ENCODE results near the gene C1QTNF9B.

C1QTNF9B gene

GRCh38 chr13:23919006-23919405, 21.7 kb upstream of the C1QTNF9B start:
- Histone ChIP-seq H3K4me1 (ENCODE audit: insufficient read depth, low read length) (no peaks in the 10 kb centered on the region), H3K36me3 (ENCODE audit: insufficient read depth, low read length) (no peaks in the 10 kb centered on the region), H3K9me3 (ENCODE audit: insufficient read depth, low read length, severe bottlenecking) (no peaks in the 10 kb centered on the region), H3K79me2 (ENCODE audit: insufficient read depth, low read length) (no peaks in the 10 kb centered on the region), H3K4me2 (ENCODE audit: insufficient read depth, low read length) (no peak overlapping the region), H3K27ac (ENCODE audit: low read length) (no peak overlapping the region), H3K9ac (ENCODE audit: low read depth, low read length) (no peak overlapping the region), H3K27me3 (ENCODE audit: insufficient read depth, low read length, poor library complexity) (peaks cover 15% of the 10 kb centered on the region), H2AFZ (ENCODE audit: low read depth, low read length) (no peak overlapping the region), H3K4me3 (ENCODE audit: low read depth in 1 of 2, low read length in 2 of 2) (no peak overlapping the region), H4K20me1 (ENCODE audit: insufficient read depth, low read length) (no peaks in the 10 kb centered on the region)
- ATAC-seq (ENCODE audit: insufficient read depth, low read depth) (no peak), DNase-seq (no peak)
- TF ChIP-seq EZH2 (IDR thresholded peaks at IDR 0.05; ENCODE audit: borderline replicate concordance, low read depth, low read length, severe bottlenecking) (no peak), CTCF (IDR thresholded peaks at IDR 0.05; ENCODE audit: borderline replicate concordance, extremely low read depth, low read length, poor library complexity, severe bottlenecking) (no peak)

GRCh38 chr13:23918208-23918607, 20.9 kb upstream of the C1QTNF9B start:
- Histone ChIP-seq H3K4me3 (ENCODE audit: low read depth in 1 of 2, low read length in 2 of 2) (no peak overlapping the region), H3K27ac (ENCODE audit: low read length) (no peak overlapping the region), H3K79me2 (ENCODE audit: insufficient read depth, low read length) (no peaks in the 10 kb centered on the region), H3K36me3 (ENCODE audit: insufficient read depth, low read length) (no peaks in the 10 kb centered on the region), H4K20me1 (ENCODE audit: insufficient read depth, low read length) (no peaks in the 10 kb centered on the region), H3K4me1 (ENCODE audit: insufficient read depth, low read length) (no peaks in the 10 kb centered on the region), H3K4me2 (ENCODE audit: insufficient read depth, low read length) (no peak overlapping the region), H3K27me3 (ENCODE audit: insufficient read depth, low read length, poor library complexity) (peaks cover 15% of the 10 kb centered on the region), H3K9ac (ENCODE audit: low read depth, low read length) (no peak overlapping the region), H3K9me3 (ENCODE audit: insufficient read depth, low read length, severe bottlenecking) (no peaks in the 10 kb centered on the region), H2AFZ (ENCODE audit: low read depth, low read length) (no peak overlapping the region)
- TF ChIP-seq CTCF (IDR thresholded peaks at IDR 0.05; ENCODE audit: borderline replicate concordance, extremely low read depth, low read length, poor library complexity, severe bottlenecking), result no peak
- no peak for TF ChIP-seq EZH2 (IDR thresholded peaks at IDR 0.05; ENCODE audit: borderline replicate concordance, low read depth, low read length, severe bottlenecking)
- ATAC-seq (ENCODE audit: insufficient read depth, low read depth) (no peak), DNase-seq (no peak)

- Histone ChIP-seq H3K4me2 (ENCODE audit: insufficient read depth, low read length) (no peak overlapping the region), H3K27ac (ENCODE audit: low read length) (no peak overlapping the region), H3K4me1 (ENCODE audit: insufficient read depth, low read length) (no peaks in the 10 kb centered on the region), H4K20me1 (ENCODE audit: insufficient read depth, low read length) (no peaks in the 10 kb centered on the region), H3K27me3 (ENCODE audit: insufficient read depth, low read length, poor library complexity) (peaks cover 20% of the 10 kb centered on the region), H3K9ac (ENCODE audit: low read depth, low read length) (no peak overlapping the region), H3K36me3 (ENCODE audit: insufficient read depth, low read length) (no peaks in the 10 kb centered on the region), H3K79me2 (ENCODE audit: insufficient read depth, low read length) (no peaks in the 10 kb centered on the region), H3K4me3 (ENCODE audit: low read depth in 1 of 2, low read length in 2 of 2) (no peak overlapping the region), H2AFZ (ENCODE audit: low read depth, low read length) (no peak overlapping the region), H3K9me3 (ENCODE audit: insufficient read depth, low read length, severe bottlenecking) (no peaks in the 10 kb centered on the region)
- TF ChIP-seq EZH2 (IDR thresholded peaks at IDR 0.05; ENCODE audit: borderline replicate concordance, low read depth, low read length, severe bottlenecking) (no peak), CTCF (IDR thresholded peaks at IDR 0.05; ENCODE audit: borderline replicate concordance, extremely low read depth, low read length, poor library complexity, severe bottlenecking) (no peak)
- no peak for ATAC-seq (ENCODE audit: insufficient read depth, low read depth)
- DNase-seq, result no peak
Observed at GRCh38 chr13:23915308-23915707, 18.0 kb upstream of the C1QTNF9B start.

DNA sequence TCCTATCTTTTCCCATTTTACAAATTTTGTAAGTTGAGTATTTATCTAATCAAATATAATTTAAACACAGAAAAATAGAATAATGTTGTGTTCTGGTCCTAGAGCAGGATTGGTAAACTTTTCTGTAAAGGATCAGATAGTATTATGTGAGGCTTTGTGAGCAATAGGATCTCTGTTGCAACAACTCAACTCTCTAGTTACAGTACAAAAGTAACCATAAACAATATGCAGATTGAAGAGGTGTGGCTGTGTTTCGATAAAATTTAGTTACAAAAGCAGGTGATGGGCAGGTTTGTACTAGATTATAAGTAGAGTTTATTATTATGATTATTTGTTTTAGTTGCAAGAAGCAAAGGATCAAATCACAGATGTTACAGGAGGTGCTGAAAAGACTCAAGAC, 15.2 kb upstream of the C1QTNF9B start:
- no peak overlapping the region for H3K4me2 ChIP-seq (ENCODE audit: insufficient read depth, low read length)
- no peaks in the 10 kb centered on the region for H3K4me1 ChIP-seq (ENCODE audit: insufficient read depth, low read length)
- no peaks in the 10 kb centered on the region for H3K36me3 ChIP-seq (ENCODE audit: insufficient read depth, low read length)
- no peaks in the 10 kb centered on the region for H3K9me3 ChIP-seq (ENCODE audit: insufficient read depth, low read length, severe bottlenecking)
- H3K27ac ChIP-seq (ENCODE audit: low read length), result no peak overlapping the region
- DNase-seq (no peak), ATAC-seq (ENCODE audit: insufficient read depth, low read depth) (no peak)
- no peak overlapping the region for H3K9ac ChIP-seq (ENCODE audit: low read depth, low read length)
- H4K20me1 ChIP-seq (ENCODE audit: insufficient read depth, low read length), result no peaks in the 10 kb centered on the region
- H3K27me3 ChIP-seq (ENCODE audit: insufficient read depth, low read length, poor library complexity), result peaks cover 13% of the 10 kb centered on the region
- H3K79me2 ChIP-seq (ENCODE audit: insufficient read depth, low read length), result no peaks in the 10 kb centered on the region
- H3K4me3 ChIP-seq (ENCODE audit: low read depth in 1 of 2, low read length in 2 of 2), result no peak overlapping the region
- no peak for TF ChIP-seq CTCF (IDR thresholded peaks at IDR 0.05; ENCODE audit: borderline replicate concordance, extremely low read depth, low read length, poor library complexity, severe bottlenecking)
- no peak for TF ChIP-seq EZH2 (IDR thresholded peaks at IDR 0.05; ENCODE audit: borderline replicate concordance, low read depth, low read length, severe bottlenecking)
- no peak overlapping the region for H2AFZ ChIP-seq (ENCODE audit: low read depth, low read length)

All from DND-41 (cell line).